Kidney capillary endothelial cell (primary cell): Measurements from ENCODE around the gene UGT1A5.
"Not testable (repeated sequence)": the region's sequence is repeated elsewhere in the genome, so short reads cannot be mapped to it uniquely, and the experiment has no call there.

Experiments
- DNase-seq: peaks from one replicate; pipeline ENCODE4 v3.0.0-alpha.2; 2018; ENCODE audit warnings: low spot score

UGT1A5 gene

GRCh38 chr2:233746475-233747282, 34.0 kb downstream of the UGT1A5 start:
- DNase-seq, result no peak

DNA sequence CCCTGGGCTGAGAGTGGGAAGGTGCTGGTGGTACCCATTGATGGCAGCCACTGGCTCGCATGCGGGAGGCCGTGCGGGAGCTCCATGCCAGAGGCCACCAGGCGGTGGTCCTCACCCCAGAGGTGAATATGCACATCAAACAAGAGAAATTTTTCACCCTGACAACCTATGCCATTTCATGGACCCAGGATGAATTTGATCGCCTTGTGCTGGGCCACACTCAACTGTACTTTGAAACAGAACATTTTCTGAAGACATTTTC, 34.5 kb downstream of the UGT1A5 start:
- DNase-seq, result no peak

DNA sequence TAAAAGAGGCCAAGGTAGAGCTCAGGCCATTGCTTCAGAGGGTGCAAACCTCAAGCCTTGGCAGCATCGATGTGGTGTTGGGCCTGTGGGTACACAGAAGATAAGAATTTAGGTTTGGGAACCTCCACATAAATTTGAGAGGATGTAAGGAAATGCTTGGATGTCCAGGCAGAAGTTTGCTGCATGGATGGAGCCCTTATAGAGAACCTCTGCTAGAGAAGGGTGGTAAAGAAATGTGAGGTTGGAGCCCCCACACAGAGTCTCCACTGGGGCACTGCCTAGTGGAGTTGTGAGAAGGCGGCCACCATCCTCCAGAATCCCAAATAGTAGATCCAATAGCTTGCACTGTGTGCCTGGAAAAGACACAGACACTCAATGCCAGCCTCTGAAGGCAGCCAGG, 38.0 kb downstream of the UGT1A5 start:
- DNase-seq, result not testable (repeated sequence)

DNA sequence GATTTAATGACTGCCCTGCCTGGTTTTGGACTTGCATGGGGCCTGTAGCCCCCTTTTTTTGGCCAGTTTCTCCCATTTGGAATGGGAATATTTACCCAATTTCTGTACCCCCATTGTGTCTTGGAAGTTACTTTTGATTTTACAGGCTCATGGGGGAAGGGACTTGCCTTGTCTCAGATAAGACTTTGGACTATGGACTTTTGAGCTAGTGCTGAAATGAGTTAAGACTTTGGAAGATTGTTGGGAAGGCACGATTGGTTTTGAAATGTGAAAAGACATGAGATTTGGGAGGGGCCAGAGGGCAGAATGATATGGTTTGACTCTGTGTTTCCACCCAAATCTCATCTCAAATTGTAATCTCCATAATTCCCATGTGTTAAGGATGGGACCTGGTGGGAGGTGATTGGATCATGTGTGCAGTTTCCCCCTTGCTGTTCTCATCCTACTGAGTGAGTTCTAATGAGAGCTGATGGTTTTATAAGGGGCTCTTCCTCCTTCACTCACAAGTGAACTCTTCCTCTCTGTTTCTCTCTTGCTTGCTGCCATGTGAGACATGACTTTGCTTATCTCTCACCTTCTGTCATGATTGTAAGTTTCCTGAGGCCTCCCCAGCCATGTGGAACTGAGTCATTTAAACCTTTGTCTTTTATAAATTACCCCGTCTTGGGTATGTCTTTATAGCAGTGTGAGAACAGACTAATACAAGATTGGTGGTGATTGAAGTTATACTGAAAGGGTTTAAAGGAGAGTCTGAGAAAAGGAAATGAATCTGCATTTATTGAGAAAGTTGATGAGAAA, 38.7 kb downstream of the UGT1A5 start:
- DNase-seq, result not testable (repeated sequence)

DNA sequence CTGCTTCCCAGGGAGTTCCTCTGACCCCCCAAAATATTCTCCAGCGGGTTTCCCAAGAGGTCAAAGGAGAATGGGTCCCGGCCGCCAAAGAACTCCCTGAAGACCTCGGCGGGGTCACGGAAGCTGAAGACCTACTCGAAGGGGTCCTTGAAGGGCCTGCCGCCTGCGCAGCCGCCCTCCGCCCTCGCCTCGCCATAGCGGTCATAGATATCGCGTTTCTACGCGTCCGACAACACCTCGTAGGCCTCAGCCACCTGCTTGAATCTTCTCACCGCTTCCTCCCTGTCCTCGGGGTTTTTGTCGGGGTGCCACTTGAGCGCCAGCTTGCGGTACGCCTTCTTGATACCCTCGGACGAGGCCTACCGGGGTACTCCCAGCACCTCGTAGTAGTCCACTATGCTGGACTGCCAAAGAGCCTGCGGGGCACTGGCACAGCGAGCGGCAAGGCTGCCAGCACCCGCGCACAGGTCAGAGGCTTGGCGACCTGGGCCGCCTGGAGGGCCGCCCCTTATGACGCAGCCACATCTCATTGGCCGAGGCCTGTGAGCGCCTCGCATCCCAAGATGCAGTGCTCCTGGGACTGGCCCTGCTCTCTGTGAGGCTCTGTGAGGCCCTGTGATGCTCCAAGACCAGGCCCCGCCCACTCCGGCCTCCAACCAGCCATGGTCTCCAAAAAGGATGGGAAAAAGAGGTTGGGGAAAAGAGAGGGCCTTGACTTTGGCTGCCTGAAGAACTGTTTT, 42.3 kb downstream of the UGT1A5 start:
- no peak for DNase-seq

DNA sequence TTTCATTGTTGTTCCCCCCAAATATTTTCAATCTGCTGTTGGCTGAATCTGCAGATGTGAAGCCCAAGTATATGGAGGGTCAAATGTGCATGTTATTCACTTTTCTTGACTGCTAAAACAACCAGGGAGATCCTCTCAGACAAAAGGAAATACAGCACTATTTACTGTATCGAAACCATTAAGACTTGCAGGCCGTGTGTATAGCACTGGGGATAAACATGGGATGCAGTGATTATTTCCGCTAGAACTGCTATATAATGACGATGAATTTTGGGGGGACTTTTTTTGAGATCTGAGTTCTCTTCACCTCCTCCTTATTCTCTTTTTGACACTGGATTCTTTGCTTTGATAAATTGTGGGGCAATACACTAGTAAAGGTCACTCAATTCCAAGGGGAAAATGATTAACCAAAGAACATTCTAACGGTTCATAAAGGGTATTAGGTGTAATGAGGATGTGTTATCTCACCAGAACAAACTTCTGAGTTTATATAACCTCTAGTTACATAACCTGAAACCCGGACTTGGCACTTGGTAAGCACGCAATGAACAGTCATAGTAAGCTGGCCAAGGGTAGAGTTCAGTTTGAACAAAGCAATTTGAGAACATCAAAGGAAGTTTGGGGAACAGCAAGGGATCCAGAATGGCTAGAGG, 43.8 kb downstream of the UGT1A5 start:
- no peak for DNase-seq

DNA sequence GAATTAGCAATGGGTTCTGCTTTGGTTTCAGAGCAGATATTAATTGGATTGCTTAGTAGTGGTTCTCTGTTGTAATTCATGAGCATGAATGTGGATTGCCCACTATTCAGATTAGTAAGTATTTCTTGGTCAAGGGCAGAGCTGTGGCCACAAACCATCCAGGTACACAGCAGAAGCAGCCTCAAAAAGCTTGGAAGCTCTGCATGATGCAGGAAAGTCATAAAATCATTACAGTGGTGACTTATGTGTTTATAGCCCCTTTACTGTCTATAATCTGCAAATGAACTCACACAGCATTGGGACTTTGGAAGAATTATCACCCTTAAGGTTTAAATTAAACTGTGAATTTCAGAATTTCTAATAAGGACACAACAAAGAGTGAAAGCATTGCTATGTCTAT, 45.4 kb downstream of the UGT1A5 start:
- DNase-seq, result no peak

DNA sequence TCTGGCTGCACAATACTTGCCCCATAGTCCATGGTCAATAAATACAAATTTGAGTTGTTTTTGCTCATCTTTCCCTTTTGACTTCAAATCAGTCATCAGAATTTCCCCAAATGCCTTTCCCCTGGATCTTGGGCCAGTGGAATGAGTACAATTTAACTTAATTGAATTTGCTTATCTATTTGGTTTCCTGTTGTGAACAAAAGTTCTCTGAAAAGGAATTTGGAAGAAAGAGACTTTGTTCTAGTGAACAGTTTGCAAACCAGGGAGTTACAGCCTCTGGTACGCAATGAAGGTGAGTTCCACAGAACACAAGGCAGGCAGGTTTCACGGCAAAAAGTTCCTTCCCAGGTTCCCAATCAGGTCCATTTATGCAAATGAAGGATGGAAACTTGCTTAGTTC, 46.1 kb downstream of the UGT1A5 start:
- DNase-seq, result no peak

GRCh38 chr2:233760043-233760442, 47.3 kb downstream of the UGT1A5 start, which contains the start of gene UGT1A1:
UGT1A1 (plus strand) TSS chr2:233760270; CDS start chr2:233760288, 18 bp downstream.
- no peak for DNase-seq

DNA sequence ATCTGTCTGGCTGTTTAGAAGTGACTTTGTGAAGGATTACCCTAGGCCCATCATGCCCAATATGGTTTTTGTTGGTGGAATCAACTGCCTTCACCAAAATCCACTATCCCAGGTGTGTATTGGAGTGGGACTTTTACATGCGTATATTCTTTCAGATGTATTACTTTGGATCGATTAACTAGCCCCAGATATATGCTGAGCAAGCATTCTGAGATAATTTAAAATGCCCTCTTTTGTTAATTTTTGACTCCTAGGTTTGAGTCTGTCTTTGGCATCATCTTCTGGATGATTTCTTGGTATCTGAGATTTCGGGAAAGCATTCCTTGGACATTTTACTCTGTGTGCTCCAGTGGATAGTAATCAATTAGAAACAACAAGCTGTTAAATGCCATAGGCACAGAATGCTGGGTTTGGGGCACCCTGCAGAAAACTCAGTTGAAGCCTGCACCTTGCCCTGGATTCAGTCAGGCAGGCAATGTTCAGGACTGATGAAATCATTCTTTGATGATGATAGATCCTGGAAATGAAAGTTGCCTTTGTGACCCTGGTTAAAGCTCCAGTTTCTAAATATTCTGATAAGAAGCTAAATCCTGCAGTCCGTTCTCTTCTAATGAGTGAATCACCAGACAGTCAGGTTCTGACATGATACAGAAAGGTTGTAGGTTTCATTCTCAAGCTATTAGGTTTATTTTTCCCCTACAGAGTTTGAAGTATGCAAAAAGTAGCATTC, 48.5 kb downstream of the UGT1A5 start:
- no peak for DNase-seq

GRCh38 chr2:233764264-233764663, 51.6 kb downstream of the UGT1A5 start:
- DNase-seq, result no peak

- DNase-seq, result no peak
Measured at GRCh38 chr2:233764761-233765160, 52.1 kb downstream of the UGT1A5 start.

- no peak for DNase-seq
Measured at GRCh38 chr2:233766416-233766815, 53.7 kb downstream of the UGT1A5 start.

GRCh38 chr2:233768076-233768475, 55.4 kb downstream of the UGT1A5 start:
- no peak for DNase-seq

DNA sequence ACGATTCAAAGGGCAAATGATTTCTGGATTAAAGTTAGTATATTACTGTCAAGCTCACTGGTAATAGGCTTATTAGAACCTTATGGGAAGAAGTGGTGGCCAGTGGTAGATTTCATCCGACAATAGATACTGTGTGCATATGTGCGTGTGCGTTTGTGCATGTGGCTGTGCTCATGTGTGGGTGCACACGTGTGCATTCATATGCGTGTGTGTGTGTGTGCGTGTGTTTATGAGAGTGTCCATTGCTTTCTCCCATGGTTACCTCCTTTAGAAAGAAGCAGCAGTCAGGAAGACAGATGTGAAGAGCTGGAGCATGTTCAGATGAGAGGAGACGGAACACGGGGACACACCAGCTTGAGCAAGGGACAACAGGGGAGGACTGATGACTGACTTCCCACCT, 56.6 kb downstream of the UGT1A5 start:
- no peak for DNase-seq

DNA sequence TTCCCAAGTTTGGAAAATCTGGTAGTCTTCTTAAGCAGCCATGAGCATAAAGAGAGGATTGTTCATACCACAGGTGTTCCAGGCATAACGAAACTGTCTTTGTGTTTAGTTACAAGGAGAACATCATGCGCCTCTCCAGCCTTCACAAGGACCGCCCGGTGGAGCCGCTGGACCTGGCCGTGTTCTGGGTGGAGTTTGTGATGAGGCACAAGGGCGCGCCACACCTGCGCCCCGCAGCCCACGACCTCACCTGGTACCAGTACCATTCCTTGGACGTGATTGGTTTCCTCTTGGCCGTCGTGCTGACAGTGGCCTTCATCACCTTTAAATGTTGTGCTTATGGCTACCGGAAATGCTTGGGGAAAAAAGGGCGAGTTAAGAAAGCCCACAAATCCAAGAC, 59.4 kb downstream of the UGT1A5 start:
- no peak for DNase-seq

GRCh38 chr2:233772583-233772982, 59.9 kb downstream of the UGT1A5 start:
- no peak for DNase-seq

- DNase-seq, result no peak
Measured at GRCh38 chr2:233773854-233774253, 61.1 kb downstream of the UGT1A5 start.

- DNase-seq, result no peak
Measured at GRCh38 chr2:233775414-233775813, 62.7 kb downstream of the UGT1A5 start.

- DNase-seq, result no peak
Measured at GRCh38 chr2:233778030-233778429, 65.3 kb downstream of the UGT1A5 start, which contains the start of gene MROH2A. MROH2A (plus strand) TSS chr2:233778330; CDS start chr2:233779359, 1,029 bp downstream.

GRCh38 chr2:233779722-233780121, 67.0 kb downstream of the UGT1A5 start:
- no peak for DNase-seq

GRCh38 chr2:233780771-233781170, 68.1 kb downstream of the UGT1A5 start:
- no peak for DNase-seq
